Stimulated activated CD8-positive, alpha-beta memory T cell treated with anti-CD3 and anti-CD28 coated beads, Interleukin-15, amount 100 ng/mL, for 1 hour (primary cell): ENCODE measurements around the gene CFAP221.
A peak's percentile ranks its signal among the peaks of the same experiment; 100 is the strongest.

ENCODE experiments used
- DNase-seq: peaks from one replicate; pipeline ENCODE4 v3.0.0-alpha.2; 2020; ENCODE audit warnings: low read depth

Gene CFAP221

GRCh38 chr2:119699016-119699606 is 154.9 kb downstream of the CFAP221 start:
- no peak for DNase-seq

DNA sequence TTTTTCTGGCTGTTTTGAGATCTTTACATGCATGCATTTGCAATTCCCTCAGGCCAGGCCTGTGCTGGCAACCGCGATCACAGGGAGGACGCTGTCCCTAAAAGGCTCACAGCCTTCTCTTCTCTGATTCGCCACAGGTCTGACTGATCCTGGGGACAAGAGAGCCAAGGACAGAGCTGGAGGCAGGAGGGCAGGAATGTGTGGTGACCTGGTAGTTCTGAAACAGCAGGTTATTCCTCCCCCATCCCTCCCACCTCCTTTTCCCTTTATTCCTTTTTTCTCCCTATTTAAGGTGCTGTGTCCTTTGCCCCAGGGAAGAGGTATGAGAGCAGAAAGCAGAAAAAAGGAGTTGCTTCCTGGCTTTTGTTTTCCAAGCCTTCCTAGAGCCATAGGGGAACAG is 156.6 kb downstream of the CFAP221 start:
- no peak for DNase-seq

DNA sequence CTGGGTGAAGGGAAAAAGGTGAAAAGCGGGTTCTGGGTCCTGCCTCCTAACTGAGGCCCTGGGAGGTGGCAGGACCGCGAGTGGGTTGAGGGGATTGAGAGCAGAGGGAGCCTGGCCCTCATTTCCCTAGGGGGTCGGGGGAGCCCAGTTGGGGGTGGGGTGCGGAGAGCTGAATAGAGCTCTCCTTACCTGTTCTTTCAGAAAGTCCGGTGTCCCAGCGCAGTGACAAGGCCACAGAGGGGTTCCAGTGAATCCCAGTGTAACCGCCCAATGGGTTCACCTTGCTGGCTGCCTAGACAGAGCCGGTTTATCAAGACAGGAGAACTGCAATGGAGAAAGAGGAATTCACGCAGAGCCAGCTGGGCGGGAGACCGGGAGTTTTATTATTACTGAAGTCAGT is 157.1 kb downstream of the CFAP221 start:
- DNase-seq: no peak

- no peak for DNase-seq
These were observed 158.1 kb downstream of the CFAP221 start for GRCh38 chr2:119702203-119702917.

DNA sequence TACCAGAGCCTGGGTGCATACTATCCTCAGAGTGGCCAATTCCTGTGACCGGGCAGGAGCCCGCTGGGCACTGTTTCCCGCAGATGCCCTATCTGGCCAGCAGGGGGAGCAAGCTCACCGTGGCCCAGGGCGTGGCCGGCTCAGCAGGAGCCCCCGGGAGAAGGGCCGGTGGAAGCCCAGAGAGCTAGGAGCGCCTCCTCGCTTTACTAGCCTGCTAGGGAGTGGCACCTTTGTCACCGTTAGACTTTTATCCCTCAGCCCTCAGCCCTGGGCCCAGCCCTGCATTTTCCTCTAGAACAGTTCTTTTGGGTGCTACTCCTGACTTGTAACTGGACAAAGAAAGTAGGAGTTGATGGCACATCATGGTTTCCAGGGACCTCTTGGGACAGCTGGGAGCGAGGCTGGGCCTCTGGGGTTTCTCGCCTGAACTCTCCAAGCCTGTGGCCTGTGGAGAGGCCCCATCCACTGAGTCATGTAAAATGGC is 158.7 kb downstream of the CFAP221 start:
- DNase-seq: peak; percentile 32

DNA sequence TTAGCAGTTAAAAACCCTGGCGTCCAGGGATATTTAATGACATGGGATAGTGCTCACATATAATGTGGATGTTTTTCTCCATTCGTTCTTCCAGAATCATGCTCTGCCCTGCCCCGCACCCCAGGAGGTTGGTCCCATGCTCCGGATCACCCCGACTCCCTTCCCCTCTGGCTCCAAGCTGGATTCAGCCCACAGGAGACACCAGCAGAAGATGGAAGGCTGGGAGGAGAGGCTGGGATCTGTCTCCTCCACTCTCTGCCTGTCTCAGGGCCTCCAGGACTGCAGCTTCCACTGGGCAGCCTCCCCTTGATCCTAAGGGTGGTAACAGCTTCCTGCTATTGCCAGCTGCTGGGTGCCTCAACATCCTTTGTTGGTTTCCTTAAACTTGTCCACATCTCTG is 159.3 kb downstream of the CFAP221 start:
- no peak for DNase-seq

- no peak for DNase-seq
These were observed 160.4 kb downstream of the CFAP221 start for GRCh38 chr2:119704670-119705120.

DNA sequence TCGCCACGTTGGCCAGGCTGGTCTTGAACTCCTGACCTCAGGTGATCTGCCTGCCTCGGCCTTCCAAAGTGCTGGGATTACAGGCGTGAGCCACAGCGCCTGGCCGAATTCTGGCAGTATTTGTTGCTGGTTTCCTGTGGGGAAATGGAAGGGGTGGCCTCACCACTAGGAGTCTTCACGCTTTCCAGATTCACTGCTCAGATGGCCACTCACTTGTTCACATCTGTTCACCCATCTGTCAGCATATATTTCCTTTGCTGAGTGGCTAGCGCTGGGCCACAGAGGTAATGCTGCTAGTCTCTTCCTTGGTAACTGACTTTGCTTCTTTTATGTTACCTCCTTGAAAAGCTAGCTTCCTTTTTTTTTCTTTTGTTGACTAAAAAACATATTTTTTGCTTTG is 162.0 kb downstream of the CFAP221 start:
- DNase-seq: no peak
